OCI-LY3 (cell line): Measurements from ENCODE around the gene GNA12.
"Not testable (repeated sequence)": the region's sequence is repeated elsewhere in the genome, so short reads cannot be mapped to it uniquely, and the experiment has no call there.

Experiments
- CTCF ChIP-seq: fragments of 200-600, 300-600 bp; sonication (generic); IDR thresholded peaks from 2 replicates; pipeline ENCODE4 v1.5.1; 2014; ENCODE audit warnings: antibody characterized with exemption, low read length, low read depth
- EZH2phosphoT487 ChIP-seq: fragments of 200-600 bp; shearing (Covaris generic); IDR thresholded peaks from 2 replicates; pipeline ENCODE4 v1.6.1; 2018; ENCODE audit warnings: antibody characterized with exemption, mixed run types, low read depth

GRCh38 chr7:2694122-2694436 is 150.0 kb downstream of the GNA12 start:
- TF ChIP-seq CTCF, EZH2phosphoT487: not testable (repeated sequence)
